CD14-positive monocyte (primary cell): Measurements from ENCODE around the gene GOLGA6A. TPM values are rescaled to one million over a fixed set of nuclear protein-coding genes. Genes with fewer than 3 reads are reported as not detected.
A peak's percentile ranks its signal among the peaks of the same experiment; 100 is the strongest.
"Not testable (repeated sequence)": the region's sequence is repeated elsewhere in the genome, so short reads cannot be mapped to it uniquely, and the experiment has no call there.

ENCODE experiments used
- DNase-seq, 3 donors: peaks; one replicate each; pipeline ENCODE4 v3.0.0-alpha.2; 2011 to 2022
- H2AFZ ChIP-seq: 2 replicates; pipeline ENCODE4 v1.6.0; 2012; ENCODE audit warnings: mild to moderate bottlenecking, low read depth, low read length, inconsistent platforms; ENCODE audit not compliant: insufficient read depth, poor library complexity, severe bottlenecking
- H3K27ac ChIP-seq, 2 donors: 1 replicate in 1 of 2; 2 replicates in 1 of 2; pipeline ENCODE4 v1.5.1; 2012 to 2013; ENCODE audit warnings: low read length in 2 of 2, control low read depth in 1 of 2, inconsistent platforms in 1 of 2, low read depth in 1 of 2, mild to moderate bottlenecking in 1 of 2
- H3K27me3 ChIP-seq, 2 donors: one replicate each; pipeline versions ENCODE4 v1.6.0 to v1.6.1; 2011 to 2013; ENCODE audit warnings: low read length in 2 of 2; ENCODE audit not compliant: control insufficient read depth in 2 of 2, insufficient read depth in 2 of 2
- H3K36me3 ChIP-seq, 2 donors: replicated peaks in 1 of 2; 1 replicate in 1 of 2; 2 replicates in 1 of 2; pipeline versions ENCODE4 v1.5.1 to v1.6.1; 2012 to 2013; ENCODE audit warnings: low read length in 2 of 2, control low read depth in 1 of 2, inconsistent platforms in 1 of 2, mild to moderate bottlenecking in 1 of 2; ENCODE audit not compliant: insufficient read depth in 2 of 2, control insufficient read depth in 1 of 2
- H3K4me1 ChIP-seq, 2 donors: 1 replicate in 1 of 2; 2 replicates in 1 of 2; pipeline versions ENCODE4 v1.5.1 to v1.6.1; 2012 to 2013; ENCODE audit warnings: low read length in 2 of 2, control low read depth in 1 of 2, inconsistent platforms in 1 of 2, mild to moderate bottlenecking in 1 of 2, moderate library complexity in 1 of 2; ENCODE audit not compliant: insufficient read depth in 2 of 2, control insufficient read depth in 1 of 2
- H3K4me2 ChIP-seq: replicated peaks from 2 replicates; pipeline ENCODE3; 2012; ENCODE audit warnings: low read length, moderate library complexity, mild to moderate bottlenecking; ENCODE audit not compliant: poor library complexity, severe bottlenecking; ENCODE audit errors: extremely low read depth
- H3K4me3 ChIP-seq, 3 experiments: fragments of 200-600 bp in 1 of 3; sonication (generic) in 1 of 3; replicated peaks in 1 of 3; 1 replicate in 2 of 3; 2 replicates in 1 of 3; pipeline ENCODE4 v1.5.1; 2011 to 2013; ENCODE audit warnings: low read length in 3 of 3, mild to moderate bottlenecking in 3 of 3, control low read depth in 2 of 3, low read depth in 2 of 3, inconsistent platforms in 1 of 3, moderate library complexity in 1 of 3
- H3K79me2 ChIP-seq: 2 replicates; pipeline ENCODE4 v1.6.0; 2012; ENCODE audit warnings: mild to moderate bottlenecking, control low read depth, inconsistent platforms, low read length, moderate library complexity; ENCODE audit not compliant: insufficient read depth
- H3K9ac ChIP-seq: 2 replicates; pipeline ENCODE4 v1.6.0; 2017; ENCODE audit warnings: low read length, mild to moderate bottlenecking; ENCODE audit not compliant: insufficient read depth, poor library complexity, severe bottlenecking
- H3K9me3 ChIP-seq, 2 donors: replicated peaks in 1 of 2; 1 replicate in 1 of 2; 2 replicates in 1 of 2; pipeline versions ENCODE4 v1.5.1 to v1.6.1; 2012 to 2013; ENCODE audit warnings: low read length in 2 of 2, control low read depth in 1 of 2; ENCODE audit not compliant: control insufficient read depth in 1 of 2, insufficient read depth in 1 of 2
- H4K20me1 ChIP-seq: 2 replicates; pipeline ENCODE4 v1.6.0; 2012; ENCODE audit warnings: mild to moderate bottlenecking, low read length, control low read depth, moderate library complexity; ENCODE audit not compliant: insufficient read depth
- H3K27ac Mint-ChIP-seq, 7 donors: one replicate each; pipeline ENCODE4 v1.8.0; 2020; ENCODE audit warnings: mild to moderate bottlenecking in 7 of 7, mixed read lengths in 7 of 7, moderate library complexity in 6 of 7, inconsistent platforms in 2 of 7
- H3K27me3 Mint-ChIP-seq, 3 donors: one replicate each; pipeline ENCODE4 v1.8.0; 2021 to 2022; ENCODE audit warnings: low read depth in 3 of 3, mild to moderate bottlenecking in 3 of 3, mixed read lengths in 3 of 3, moderate library complexity in 3 of 3, inconsistent platforms in 1 of 3
- H3K36me3 Mint-ChIP-seq, 2 donors: one replicate each; pipeline ENCODE4 v1.8.0; 2020; ENCODE audit warnings: mixed read lengths in 2 of 2, inconsistent platforms in 1 of 2, mild to moderate bottlenecking in 1 of 2
- H3K4me1 Mint-ChIP-seq: one replicate; pipeline ENCODE4 v1.8.0; 2020; ENCODE audit warnings: mild to moderate bottlenecking, mixed read lengths
- H3K4me3 Mint-ChIP-seq, 2 donors: one replicate each; pipeline ENCODE4 v1.8.0; 2020; ENCODE audit warnings: mild to moderate bottlenecking in 2 of 2, mixed read lengths in 2 of 2, moderate library complexity in 1 of 2
- H3K9me3 Mint-ChIP-seq, 7 donors: one replicate each; pipeline ENCODE4 v1.8.0; 2020 to 2022; ENCODE audit warnings: mixed read lengths in 7 of 7, mild to moderate bottlenecking in 6 of 7, moderate library complexity in 6 of 7, inconsistent platforms in 2 of 7
- WGBS: methylation state at CpG from one replicate; pipeline ENCODE4 v1.1.5; 2013; ENCODE audit warnings: missing lambda C conversion rate; ENCODE audit not compliant: insufficient coverage; 5-methylcytosine and 5-hydroxymethylcytosine counted together
- intact Hi-C, 2 donors: fragments of 100-400 bp; cut with micrococcal nuclease; formaldehyde crosslinking; loops; one replicate each; pipeline versions ENCODE4 v1.15.0 to v1.15.1; 2023
- polyA plus RNA-seq, 3 donors: library from polyadenylated mRNA; depleted of rRNA in 1 of 3; unstranded in 2 of 3; stranded (reverse) in 1 of 3; fragments of 300-500 nt in 2 of 3; fragments of >200 nt in 1 of 3; fragmentation: Illumina TruSeq in 2 of 3; gene quantifications; 1 replicate in 2 of 3; 2 replicates in 1 of 3; pipeline ENCODE4 v1.2.3, GENCODE V29; 2012 to 2021
- TF ChIP-seq, protein P1 (sequence below): fragments of 200-600 bp; IDR thresholded peaks from one replicate; pipeline ENCODE4 v1.8.0; 2022; ENCODE audit warnings: antibody characterized with exemption, mild to moderate bottlenecking

Gene GOLGA6A
- polyA plus RNA-seq, 3 donors = 0.03 TPM; not detected in 2

GRCh38 chr15:74109713-74110112, 27.4 kb upstream of the GOLGA6A start:
- no peaks in the 10 kb centered on the region for H3K9me3 Mint-ChIP-seq
- DNase-seq = no peak
- no peaks in the 10 kb centered on the region for H3K36me3 Mint-ChIP-seq
- peak overlapping the region in 1 of 2 donors; percentile 6 for H3K4me3 Mint-ChIP-seq
- peaks cover 3% of the 10 kb centered on the region for H3K4me1 Mint-ChIP-seq
- no peaks in the 10 kb centered on the region for H3K4me1 ChIP-seq
- no peak overlapping the region for H3K4me2 ChIP-seq
- no peak overlapping the region for H3K27ac ChIP-seq
- no peak overlapping the region for H3K4me3 ChIP-seq
- no peaks in the 10 kb centered on the region for H3K79me2 ChIP-seq
- no peaks in the 10 kb centered on the region for H3K27me3 ChIP-seq
- H3K27me3 Mint-ChIP-seq = peaks cover 3 to 4% (median 4%) of the 10 kb centered on the region in 3 donors
- H3K36me3 ChIP-seq = no peaks in the 10 kb centered on the region
- H2AFZ ChIP-seq = no peak overlapping the region
- intact Hi-C loops = no loop called here
- TF ChIP-seq, protein P1, sequence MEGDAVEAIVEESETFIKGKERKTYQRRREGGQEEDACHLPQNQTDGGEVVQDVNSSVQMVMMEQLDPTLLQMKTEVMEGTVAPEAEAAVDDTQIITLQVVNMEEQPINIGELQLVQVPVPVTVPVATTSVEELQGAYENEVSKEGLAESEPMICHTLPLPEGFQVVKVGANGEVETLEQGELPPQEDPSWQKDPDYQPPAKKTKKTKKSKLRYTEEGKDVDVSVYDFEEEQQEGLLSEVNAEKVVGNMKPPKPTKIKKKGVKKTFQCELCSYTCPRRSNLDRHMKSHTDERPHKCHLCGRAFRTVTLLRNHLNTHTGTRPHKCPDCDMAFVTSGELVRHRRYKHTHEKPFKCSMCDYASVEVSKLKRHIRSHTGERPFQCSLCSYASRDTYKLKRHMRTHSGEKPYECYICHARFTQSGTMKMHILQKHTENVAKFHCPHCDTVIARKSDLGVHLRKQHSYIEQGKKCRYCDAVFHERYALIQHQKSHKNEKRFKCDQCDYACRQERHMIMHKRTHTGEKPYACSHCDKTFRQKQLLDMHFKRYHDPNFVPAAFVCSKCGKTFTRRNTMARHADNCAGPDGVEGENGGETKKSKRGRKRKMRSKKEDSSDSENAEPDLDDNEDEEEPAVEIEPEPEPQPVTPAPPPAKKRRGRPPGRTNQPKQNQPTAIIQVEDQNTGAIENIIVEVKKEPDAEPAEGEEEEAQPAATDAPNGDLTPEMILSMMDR = no peak
- 0% methylated on average over 1 of the region's 7 CpGs for WGBS
- no peak overlapping the region for H3K9ac ChIP-seq
- no peaks in the 10 kb centered on the region for H4K20me1 ChIP-seq
- no peak overlapping the region for H3K27ac Mint-ChIP-seq
- no peaks in the 10 kb centered on the region for H3K9me3 ChIP-seq

- H4K20me1 ChIP-seq, H3K4me1 ChIP-seq, H3K4me3 Mint-ChIP-seq, intact Hi-C loops, H3K27me3 Mint-ChIP-seq, H3K9ac ChIP-seq, H3K4me3 ChIP-seq, H3K79me2 ChIP-seq, H3K27ac ChIP-seq, H3K4me2 ChIP-seq, H3K4me1 Mint-ChIP-seq, H3K9me3 ChIP-seq, H2AFZ ChIP-seq, H3K27me3 ChIP-seq, H3K9me3 Mint-ChIP-seq, H3K36me3 ChIP-seq, H3K36me3 Mint-ChIP-seq, H3K27ac Mint-ChIP-seq, DNase-seq: not testable (repeated sequence)
- 73% methylated on average over 2 of the region's 6 CpGs for WGBS
- TF ChIP-seq, protein P1 = peak; percentile 11
These were observed 26.3 kb upstream of the GOLGA6A start for GRCh38 chr15:74108611-74109010.
